GM12875 (cell line): ENCODE measurements around the gene GID4.

Experiments used
- H3K4me3 ChIP-seq: one replicate; pipeline ENCODE4 v1.5.1; 2011; ENCODE audit warnings: low read depth, low read length, control low read depth
- TF ChIP-seq, protein P1 (sequence below): IDR thresholded peaks from 2 replicates; pipeline ENCODE4 v1.5.1; 2011; ENCODE audit warnings: low read depth, mild to moderate bottlenecking, control low read depth, inconsistent platforms, low read length, moderate library complexity, borderline replicate concordance; ENCODE audit not compliant: insufficient read depth

GID4 gene

DNA sequence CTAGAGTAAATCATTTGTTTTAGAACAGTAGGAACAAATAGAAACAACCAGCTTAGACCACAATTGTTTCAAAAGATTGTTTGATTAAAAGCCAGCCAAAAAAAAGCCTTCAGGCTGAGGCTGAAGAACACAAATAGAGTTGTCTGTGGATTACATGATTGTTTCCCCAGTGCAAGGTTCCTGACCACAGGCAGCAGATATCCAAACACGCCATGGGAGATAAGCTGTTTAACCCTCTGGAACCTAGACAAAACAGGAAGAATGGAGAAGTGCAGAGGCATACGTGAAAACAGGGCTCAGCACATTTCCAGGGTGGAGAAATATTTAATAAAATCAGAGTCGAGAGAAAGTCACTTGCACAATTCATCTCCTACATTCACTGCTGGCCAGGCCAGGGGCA lies 21.2 kb upstream of the GID4 start:
- TF ChIP-seq, protein P1, sequence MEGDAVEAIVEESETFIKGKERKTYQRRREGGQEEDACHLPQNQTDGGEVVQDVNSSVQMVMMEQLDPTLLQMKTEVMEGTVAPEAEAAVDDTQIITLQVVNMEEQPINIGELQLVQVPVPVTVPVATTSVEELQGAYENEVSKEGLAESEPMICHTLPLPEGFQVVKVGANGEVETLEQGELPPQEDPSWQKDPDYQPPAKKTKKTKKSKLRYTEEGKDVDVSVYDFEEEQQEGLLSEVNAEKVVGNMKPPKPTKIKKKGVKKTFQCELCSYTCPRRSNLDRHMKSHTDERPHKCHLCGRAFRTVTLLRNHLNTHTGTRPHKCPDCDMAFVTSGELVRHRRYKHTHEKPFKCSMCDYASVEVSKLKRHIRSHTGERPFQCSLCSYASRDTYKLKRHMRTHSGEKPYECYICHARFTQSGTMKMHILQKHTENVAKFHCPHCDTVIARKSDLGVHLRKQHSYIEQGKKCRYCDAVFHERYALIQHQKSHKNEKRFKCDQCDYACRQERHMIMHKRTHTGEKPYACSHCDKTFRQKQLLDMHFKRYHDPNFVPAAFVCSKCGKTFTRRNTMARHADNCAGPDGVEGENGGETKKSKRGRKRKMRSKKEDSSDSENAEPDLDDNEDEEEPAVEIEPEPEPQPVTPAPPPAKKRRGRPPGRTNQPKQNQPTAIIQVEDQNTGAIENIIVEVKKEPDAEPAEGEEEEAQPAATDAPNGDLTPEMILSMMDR, result no peak

DNA sequence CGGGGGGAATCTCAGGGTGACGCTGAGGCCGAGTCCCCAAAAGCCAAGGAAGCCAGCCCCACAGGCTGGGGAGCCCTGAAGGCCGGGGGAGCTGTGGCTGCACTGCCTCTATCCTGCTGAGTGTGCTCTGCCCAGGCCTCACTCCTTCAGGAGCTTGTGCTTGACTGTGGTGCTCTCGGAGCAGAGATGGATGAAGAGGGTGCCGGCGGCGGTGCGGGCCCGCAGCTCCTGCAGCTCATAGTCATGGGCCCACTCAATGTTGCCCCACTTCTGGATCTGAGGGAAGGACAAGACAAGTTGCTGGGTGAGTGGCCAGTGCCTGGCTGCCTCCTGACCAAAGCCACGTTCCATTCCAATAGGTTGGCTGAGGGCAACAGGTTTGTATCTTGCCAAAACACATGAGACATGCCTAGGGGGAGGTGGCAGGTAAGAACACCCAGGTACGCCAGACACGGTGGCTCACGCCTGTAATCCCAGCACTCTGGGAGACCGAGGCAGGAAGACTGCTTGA lies 20.7 kb upstream of the GID4 start:
- TF ChIP-seq, protein P1, result no peak
- no peak overlapping the region for H3K4me3 ChIP-seq

More for the DNA sequence above, 21.2 kb upstream of the GID4 start:
- H3K4me3 ChIP-seq, result no peak overlapping the region

DNA sequence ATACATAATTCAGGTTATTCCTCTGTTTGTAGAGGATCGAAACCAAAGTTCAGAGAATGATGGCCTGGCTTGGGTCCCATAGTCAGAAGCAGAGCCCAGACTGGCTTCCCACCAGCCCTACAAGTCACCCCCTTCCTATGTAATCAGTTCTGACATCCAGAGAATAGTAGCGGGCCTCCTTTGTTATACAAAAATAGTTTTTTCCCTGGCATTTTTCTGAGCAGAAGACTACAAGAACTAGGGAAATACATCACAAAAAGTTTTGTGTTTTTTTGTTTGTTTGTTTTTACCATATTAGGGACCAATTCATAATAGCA lies 19.4 kb upstream of the GID4 start:
- TF ChIP-seq, protein P1, result no peak
- H3K4me3 ChIP-seq, result no peak overlapping the region

DNA sequence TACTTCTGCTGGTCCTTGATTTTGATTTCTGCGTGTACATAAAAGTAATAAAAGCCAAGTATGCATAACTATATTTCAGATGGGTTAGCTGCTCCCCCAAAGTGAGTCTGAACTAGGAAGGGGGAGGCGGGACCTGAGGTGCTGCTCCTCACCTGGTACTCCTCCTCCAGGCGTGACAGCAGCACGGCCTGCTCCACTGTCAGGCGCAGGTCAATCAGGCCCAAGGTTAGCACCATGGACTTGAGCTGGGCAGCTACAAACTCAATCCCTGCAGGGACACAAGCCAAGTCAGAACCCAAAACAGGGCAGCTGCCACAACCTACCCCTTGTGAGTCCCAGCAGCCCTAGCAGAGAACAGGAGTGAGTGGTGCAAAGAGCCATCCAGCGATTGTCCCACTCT lies 18.2 kb upstream of the GID4 start:
- TF ChIP-seq, protein P1, result no peak
- no peak overlapping the region for H3K4me3 ChIP-seq

DNA sequence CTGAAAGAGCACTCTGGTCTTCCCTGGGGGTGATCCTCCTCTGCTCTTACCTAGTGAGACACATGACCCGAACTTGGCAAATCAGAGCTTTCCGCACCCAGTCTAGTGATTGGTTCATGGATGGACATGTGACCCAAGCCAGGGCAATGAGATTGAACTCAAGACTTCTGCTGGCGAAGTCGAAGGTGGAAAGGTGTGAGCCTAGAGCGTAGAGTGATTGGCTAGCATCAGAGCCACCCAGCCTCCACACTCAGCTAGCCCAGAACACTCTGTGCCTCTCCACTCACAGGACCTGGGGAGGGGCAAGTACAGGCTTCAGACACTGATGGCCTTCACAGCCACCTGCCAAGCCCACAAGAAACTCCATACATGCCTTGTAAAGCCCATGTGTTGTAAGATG lies 17.8 kb upstream of the GID4 start:
- TF ChIP-seq, protein P1, result no peak
- no peak overlapping the region for H3K4me3 ChIP-seq

DNA sequence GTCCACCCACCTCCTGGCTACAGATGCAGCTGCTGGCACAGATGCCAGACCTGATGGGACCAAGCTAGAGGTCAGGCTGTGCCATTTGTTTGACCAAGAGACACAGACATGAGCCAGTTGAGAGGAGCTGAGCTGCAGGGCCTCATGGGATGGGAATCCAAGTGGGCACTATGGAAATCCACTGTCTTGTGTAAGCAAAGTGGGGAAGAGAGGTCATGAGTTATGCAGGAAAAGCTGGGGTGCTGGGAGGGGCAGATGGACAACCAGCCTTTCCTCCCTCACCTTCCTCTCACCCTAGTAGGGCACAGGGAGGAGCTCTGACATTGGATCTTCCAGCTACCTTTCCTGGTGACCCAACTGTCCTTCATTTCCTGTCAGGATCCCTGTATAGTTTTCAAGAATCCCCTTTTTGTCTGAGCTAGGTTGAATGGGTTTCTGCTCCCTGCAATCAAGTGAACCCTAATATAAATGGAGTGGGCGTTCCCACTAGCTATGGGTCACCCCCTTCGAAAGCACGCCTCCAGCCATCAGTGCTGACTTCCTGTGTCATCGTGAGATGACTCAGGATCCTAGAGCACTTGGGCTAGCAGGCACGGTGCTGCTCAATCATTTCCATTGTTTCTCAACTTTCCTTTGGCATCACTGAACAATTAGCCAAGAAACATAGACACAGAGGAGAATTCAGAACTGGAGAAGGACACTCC lies 13.8 kb upstream of the GID4 start:
- TF ChIP-seq, protein P1, result no peak
- H3K4me3 ChIP-seq, result no peak overlapping the region

DNA sequence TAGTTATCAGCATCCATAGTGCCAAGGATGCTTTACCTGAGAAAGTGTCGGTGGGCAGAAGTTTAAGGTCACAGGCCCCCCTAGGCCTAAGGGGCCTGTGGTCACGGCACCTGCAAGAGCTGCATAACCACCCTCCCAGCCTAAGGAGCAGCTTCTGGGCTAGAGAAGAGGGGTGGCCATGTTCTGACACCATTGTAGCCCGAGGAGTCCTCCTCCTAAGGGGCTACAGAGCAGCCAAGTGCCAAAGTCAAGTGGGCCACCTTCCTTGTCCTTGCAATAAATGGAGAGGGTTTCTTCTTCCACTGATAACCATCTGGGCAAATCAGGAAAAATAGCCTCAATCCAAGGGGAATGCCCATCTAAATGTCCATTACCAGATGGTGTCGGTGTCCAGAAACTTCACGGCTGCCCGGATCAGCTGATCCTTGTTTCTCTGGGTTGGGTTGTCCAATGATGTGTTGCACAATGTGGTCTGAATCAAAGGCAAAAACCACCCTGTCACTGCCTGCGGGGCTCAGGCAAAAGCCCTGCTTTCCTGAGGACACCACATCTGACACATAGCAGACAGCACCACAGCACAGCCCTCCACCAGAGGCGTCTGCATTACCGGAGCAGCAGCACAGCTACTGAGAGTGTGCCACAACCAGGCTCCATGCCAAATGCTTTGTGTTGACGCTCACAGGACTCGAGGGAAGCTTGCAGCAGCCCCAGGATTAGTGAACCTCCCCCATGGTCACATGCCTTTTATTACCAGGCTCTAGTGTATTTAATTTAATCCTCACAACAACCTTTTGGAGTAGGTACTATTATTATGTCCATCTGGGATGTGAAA lies 13.0 kb upstream of the GID4 start:
- no peak overlapping the region for H3K4me3 ChIP-seq
- TF ChIP-seq, protein P1, result no peak
